Activated CD4-positive, CD25-positive, alpha-beta regulatory T cell treated with anti-CD3 and anti-CD28 coated beads, Interleukin-2, amount 50 U/mL, for 24 hours (primary cell): ENCODE measurements around the gene MYO9B.
A peak's percentile ranks its signal among the peaks of the same experiment; 100 is the strongest.

Experiments
- ATAC-seq, 2 donors: fragments of 150-1000 bp; cut with Tn5 transposase; one replicate each; pipeline ENCODE4 v1.10.0; 2021; ENCODE audit warnings: mild to moderate bottlenecking in 1 of 2, moderate library complexity in 1 of 2

Gene MYO9B

GRCh38 chr19:17075035-17075863 lies at the start of gene MYO9B, which contains the start of gene HAUS8:
Gene MYO9B, plus strand, starts transcription at chr19:17075777. Its CDS starts 25,941 bp downstream, at chr19:17101718.
Gene HAUS8, minus strand, starts transcription at chr19:17075452. Its CDS starts 30 bp downstream, at chr19:17075422.
- ATAC-seq, result peak; percentile 69 to 78

DNA sequence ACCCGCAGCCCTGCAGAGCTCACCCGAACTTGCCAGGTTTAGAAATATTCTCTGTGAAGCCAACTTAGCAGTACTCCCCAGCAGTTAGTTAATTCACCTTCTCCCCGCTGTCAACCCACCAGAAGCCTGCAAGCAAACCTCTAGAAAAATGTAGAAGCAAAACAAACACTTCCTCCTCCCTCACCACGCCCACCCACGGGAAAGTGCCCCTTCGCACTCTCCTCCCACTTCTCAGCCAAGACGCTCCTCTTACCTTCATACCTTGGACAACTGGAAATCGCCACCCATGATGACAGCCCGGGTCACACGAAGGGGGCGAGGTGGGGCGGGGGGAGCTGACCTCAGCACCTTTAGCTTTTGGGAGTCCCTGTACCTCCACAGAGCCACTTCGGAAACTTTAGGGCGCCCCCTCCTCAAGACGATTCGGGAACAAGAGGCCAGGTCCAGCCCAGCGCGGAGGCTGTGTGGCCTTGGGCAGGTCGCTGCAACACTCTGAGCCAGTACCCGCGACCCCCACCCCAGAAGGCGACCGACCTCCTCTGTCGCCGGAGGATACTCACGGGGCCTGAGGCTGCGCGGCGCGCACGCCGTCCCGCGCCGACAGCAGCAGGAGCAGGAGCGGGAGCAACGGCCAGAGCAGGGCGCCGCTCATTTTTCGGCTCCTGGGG lies 49.5 kb upstream of the MYO9B start:
- no peak for ATAC-seq

DNA sequence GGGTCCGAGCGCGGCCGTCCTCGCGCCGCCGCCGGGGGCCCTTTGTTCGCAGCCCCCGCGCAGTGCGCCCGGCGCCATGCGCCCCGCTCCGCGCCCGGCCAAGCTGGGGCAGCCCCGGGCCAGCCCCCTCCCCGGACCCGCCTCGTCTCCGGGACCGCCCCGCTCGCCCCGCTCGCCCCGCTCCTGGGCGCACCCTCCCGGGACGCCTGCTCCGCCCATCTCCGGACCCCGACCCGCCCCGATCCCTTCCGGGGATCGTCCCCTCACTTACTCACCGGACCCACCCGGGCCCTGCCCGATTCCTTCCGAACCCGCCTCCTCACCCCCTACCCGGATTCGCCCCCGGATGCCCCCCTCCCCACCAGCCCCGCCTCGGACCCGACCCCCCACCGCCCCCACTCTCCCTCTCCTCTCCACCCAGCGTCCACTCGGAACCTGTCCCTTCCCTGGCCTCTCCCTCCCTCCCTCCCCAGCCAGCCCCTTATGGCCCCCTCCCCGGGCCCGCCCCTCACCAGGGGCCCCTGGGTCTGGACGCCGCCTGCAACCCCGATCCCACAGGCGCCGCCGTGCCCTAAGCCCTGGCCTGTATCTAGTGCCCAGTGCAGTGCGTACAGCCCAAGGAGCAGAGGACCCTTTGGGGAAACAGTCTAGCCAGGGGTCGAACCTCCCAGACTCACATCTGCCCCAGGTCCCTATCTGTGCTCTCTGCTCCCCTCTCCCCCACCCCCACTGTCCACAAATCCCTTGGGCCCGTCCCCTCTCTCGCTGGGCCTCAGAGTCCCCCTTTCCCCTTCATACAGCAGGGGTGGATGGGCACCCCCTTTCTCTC lies 48.7 kb upstream of the MYO9B start, which contains the start of gene CPAMD8:
TSS of gene CPAMD8 (minus strand) at position 105 of the 829 bp plus-strand sequence. CDS start 168 bp downstream, outside the sequence.
- ATAC-seq, result peak in 1 of 2 donors; percentile 20

DNA sequence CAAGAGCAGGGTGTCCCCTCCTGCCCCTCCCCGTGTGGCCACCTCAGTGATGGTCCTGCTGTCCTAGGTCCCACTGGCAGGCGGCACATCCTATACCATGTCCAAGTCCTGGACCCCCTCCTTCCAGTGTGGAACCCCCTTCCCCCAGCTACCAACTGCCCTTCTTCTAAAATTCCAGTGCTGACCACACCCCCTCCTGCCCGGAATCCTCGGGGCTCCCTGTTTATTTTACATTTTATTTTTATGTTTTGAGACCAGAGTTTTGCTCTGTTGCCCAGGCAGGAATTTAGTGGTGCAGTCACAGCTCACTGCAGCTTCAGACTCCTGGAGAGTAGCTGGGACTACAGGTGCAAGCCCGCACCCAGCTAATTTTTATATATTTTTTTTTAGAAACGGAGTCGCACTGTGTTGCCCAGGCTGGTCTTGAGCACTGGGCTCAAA lies 48.0 kb upstream of the MYO9B start:
- ATAC-seq, result no peak

DNA sequence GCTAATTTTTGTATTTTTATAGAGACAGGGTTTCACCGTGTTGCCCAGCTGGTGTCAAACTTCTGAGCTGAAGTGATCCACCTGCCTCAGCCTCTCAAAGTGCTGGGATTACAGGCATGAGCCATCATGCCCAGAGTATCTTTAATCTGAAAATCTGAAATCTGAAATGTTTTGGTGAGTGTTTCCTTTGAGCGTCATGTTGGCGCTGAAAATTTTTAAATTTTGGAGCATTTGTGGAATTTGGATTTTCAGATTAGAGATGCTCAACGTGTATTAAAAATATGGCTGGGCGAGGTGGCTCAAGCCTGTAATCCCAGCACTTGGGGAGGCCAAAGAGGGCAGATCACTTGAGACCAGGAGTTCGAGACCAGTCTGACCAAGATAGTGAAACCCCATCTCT lies 43.8 kb upstream of the MYO9B start:
- no peak for ATAC-seq

DNA sequence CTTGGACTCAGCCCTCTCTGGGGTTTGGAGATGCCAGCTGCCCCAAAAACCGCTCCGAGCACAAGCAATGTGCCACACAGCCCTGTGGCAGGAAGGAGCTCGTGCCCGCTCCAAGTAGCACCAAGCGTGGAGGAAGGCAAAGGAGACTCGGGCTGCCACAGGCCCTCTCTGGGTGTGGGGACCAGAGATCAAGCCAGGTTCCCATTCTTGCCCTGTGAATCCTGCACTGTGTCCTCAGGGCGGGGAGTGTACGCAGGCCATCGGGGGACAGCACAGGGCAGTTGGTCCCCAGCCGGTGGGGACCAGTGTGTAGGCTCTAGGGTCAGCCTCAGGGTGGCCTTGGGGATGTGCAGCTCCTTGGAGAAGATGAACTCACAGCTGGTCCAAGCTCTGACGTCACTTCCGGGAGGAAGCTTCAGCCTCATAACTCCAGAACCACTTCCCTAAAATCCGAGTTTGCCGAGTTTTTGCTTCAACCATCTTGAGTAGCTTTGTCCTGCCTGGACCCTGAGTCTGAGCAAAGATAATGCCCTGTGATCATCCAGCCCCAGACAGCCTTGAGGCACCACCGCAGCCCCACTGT lies 39.6 kb upstream of the MYO9B start:
- no peak for ATAC-seq

- ATAC-seq, result no peak
Measured at GRCh38 chr19:17036640-17037039, 38.9 kb upstream of the MYO9B start.

DNA sequence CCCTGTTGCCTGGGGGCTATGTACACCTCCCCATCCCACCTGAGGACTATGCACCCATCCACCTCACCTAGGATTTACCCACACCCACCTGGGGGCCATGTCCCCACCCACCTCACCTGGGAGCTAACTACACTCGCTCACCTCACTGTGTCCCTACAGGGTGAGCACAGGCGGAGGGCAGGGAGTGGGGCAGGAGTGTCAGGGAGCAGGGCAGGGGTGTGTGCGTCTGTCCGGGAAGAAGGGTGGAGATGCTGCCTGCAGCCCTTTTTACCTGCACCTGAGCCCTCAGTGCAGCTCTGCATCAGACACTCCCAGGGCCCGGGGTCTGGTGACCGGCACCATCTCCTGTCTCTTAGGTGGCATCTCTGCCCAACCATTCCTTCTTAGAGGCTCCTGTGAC lies 38.4 kb upstream of the MYO9B start:
- ATAC-seq, result no peak

- ATAC-seq, result no peak
Measured at GRCh38 chr19:17037966-17038500, 37.5 kb upstream of the MYO9B start.

DNA sequence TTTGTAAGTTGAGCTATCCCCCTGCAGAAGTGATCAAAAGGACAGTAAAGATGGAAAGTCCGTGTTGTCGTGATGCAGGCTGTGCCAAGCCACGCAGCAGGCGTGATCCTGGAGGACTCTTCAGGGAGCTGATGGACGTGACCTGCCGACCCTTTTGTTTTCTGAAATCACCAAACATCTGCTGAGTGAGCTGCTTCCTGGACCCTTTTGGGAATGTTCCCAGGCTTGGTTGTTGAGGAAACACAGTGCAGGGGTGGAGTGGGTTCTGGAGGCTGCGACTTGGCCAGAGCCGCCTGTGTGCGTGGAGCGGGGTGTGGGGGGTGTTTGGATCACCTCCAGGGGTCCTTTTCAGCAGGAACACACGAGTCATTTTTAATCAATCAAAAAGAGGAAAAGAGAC lies 33.6 kb upstream of the MYO9B start:
- ATAC-seq, result no peak

- ATAC-seq, result no peak
Measured at GRCh38 chr19:17043744-17044143, 31.8 kb upstream of the MYO9B start.

- ATAC-seq, result no peak
Measured at GRCh38 chr19:17045907-17046502, 29.6 kb upstream of the MYO9B start.

DNA sequence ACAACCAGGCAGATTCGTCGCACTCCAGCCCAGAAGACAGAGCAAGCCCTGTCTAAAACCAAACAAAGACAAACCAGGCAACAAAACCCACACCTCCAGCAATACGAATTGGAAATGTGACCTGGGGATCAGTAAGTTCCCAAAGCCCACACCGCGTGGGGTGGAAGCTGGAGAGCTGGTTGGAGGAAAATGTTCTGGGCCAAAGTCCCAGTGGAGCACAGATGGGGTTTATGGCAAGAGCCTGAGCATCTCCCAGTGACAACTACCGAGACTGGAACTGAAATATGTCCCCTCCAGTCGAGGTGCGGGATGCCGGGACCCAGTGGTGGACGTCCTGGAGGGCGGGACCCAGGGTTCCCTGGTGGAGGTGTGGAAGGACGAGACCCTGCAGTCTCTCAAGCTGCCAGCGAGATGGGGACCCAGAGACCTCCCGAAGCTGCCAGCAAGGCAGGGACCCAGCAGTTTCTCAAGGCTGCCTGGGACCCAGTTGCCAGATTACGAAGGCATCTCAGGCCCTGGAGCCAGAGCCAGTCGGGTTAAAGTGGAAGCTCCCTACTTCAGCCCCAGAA lies 26.6 kb upstream of the MYO9B start:
- ATAC-seq, result no peak

GRCh38 chr19:17049711-17050280 lies 25.8 kb upstream of the MYO9B start:
- ATAC-seq, result no peak

GRCh38 chr19:17052439-17052838 lies 23.1 kb upstream of the MYO9B start:
- ATAC-seq, result no peak

- ATAC-seq, result no peak
Measured at GRCh38 chr19:17054746-17055145, 20.8 kb upstream of the MYO9B start.

DNA sequence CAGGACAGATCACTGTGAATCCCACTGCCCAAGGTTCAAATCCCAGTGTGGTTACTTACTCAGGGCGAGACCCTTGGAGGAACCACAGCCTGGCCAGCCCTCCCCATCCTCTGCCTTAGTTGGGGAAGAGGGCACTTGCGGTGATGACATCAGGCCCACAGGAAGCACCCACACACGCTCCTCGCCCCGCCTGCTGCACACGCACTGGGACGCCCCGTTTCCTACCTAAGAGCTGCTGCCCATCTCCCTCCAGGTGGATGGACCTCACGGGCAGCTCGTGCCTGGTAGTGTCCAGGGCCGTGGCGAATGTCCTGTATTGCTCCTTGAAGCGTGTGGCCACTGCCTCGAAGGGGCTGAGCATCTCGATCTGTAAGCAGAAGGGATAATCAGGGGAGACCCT lies 19.9 kb upstream of the MYO9B start:
- ATAC-seq, result no peak

DNA sequence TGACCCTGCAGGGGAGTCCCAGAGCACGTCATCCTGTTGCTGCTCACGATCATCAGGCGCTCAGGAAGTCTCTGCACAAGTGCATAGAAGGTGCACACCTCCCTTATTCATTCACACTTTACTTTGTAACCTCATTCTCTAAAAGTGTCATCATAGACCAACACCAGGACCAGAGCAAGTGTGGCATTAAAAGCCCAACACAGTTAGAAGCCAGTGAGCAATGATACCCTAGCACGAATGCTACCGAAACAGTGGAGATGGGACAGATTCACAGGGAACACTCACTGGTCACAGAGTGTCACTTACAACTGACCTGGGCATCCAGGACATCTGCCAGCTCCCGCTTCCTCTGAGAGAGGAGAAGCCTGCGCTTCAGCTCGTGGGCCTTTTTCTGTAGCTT lies 17.3 kb upstream of the MYO9B start:
- ATAC-seq, result no peak

- no peak for ATAC-seq
Measured at GRCh38 chr19:17060802-17061201, 14.8 kb upstream of the MYO9B start.

- no peak for ATAC-seq
Measured at GRCh38 chr19:17061205-17061604, 14.4 kb upstream of the MYO9B start.

DNA sequence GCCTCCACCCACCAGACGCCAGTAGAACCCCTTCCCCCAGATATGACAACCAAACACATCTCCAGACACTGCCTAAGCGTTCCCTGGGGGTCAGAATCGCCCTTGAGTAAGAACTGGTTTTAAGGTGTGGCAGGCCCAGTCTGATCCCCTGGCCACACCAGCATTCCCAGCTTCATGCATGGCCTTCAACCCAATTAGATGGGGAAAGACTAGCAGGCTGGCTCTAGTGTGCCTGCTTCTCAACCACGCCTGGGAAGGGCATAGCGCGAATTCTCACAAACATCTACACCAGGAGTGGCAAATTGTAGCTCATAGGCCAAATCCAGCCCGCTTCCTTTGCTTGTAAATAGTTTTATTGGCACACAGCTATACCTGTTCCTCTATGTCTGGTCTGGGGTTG lies 13.9 kb upstream of the MYO9B start:
- no peak for ATAC-seq
